ENCODE measurements around the gene APOBEC3A. TPM values are rescaled to one million over a fixed set of nuclear protein-coding genes. Genes with fewer than 3 reads are reported as not detected.

The APOBEC3A gene
- total and polyA plus RNA-seq, 2 of the 13 experiments (the other 11 are each of a cell fraction or from before 2014, with no cell fraction given) = not detected

DNA sequence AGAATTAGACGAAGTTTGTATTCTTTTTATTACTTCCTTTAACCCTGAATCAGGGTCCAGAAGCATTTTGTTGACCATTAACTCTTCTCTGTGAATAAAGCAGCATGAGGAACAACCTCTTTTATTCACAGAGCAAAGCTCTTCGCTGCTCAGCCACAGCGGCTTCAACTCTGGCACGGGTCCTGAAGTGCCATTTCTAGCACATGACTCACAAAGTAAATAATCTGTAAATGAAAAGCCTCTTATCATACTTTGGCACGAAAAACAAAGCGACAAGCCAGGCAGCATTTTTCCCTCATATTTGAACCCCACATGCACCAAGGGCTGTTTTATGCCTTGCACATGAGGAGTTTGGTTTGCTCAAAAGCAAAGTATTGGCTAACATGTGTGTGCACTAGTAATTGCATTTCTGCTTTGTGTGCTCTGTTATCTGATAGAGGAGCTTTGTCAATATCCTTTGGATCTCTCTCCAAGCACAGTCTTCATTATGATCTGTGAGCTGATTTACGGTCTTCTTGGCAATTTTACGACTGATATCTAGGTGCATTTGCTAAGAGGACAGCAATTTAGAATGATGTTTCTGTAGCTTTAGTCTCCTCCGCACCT lies 33.0 kb upstream of the APOBEC3A start (continued):
- TF ChIP-seq CSRNP1 (CRISPR knock-in tag; IDR thresholded peaks at IDR 0.05) (no peak), PPARG (CRISPR knock-in tag; conservative IDR thresholded peaks at IDR 0.05) (0 out of 2 replicates have a peak, but pooled peaks have one; percentile 40), ZNF652 (CRISPR knock-in tag; IDR thresholded peaks at IDR 0.05; ENCODE audit: borderline replicate concordance, low read depth) (no peak; the same call in 1 of the 2 replicates), TFDP2 (CRISPR knock-in tag; IDR thresholded peaks at IDR 0.05) (no peak), KDM1A (CRISPR knock-in tag; IDR thresholded peaks at IDR 0.05) (no peak), ZNF451 (CRISPR knock-in tag; IDR thresholded peaks at IDR 0.05) (no peak), KAT2B (IDR thresholded peaks at IDR 0.05; ENCODE audit: borderline replicate concordance, low read depth, low read length) (no peak), ZNF552 (CRISPR knock-in tag; IDR thresholded peaks at IDR 0.05; ENCODE audit: borderline replicate concordance) (no peak), ZBTB7B (CRISPR knock-in tag; IDR thresholded peaks at IDR 0.05) (no peak), NFYB (CRISPR knock-in tag; IDR thresholded peaks at IDR 0.05) (no peak), THAP11 (CRISPR knock-in tag; IDR thresholded peaks at IDR 0.05) (peak; percentile 47), ZNF354B (CRISPR knock-in tag; IDR thresholded peaks at IDR 0.05) (no peak), ZNF329 (CRISPR knock-in tag; IDR thresholded peaks at IDR 0.05; ENCODE audit: low read depth) (no peak), ZNF761 (CRISPR knock-in tag; conservative IDR thresholded peaks at IDR 0.05) (no peak), SYNCRIP (IDR thresholded peaks at IDR 0.05; ENCODE audit: insufficient read depth, low read depth, low read length) (no peak), CHD4 (IDR thresholded peaks at IDR 0.05; ENCODE audit: borderline replicate concordance, low read length) (no peak), ZNF674 (CRISPR knock-in tag; IDR thresholded peaks at IDR 0.05; ENCODE audit: low read depth) (no peak), ZSCAN25 (CRISPR knock-in tag; IDR thresholded peaks at IDR 0.05) (no peak), NONO (IDR thresholded peaks at IDR 0.05) (no peak), NONO (CRISPR knock-in tag; conservative IDR thresholded peaks at IDR 0.05) (no peak), HDAC1 (CRISPR knock-in tag; IDR thresholded peaks at IDR 0.05) (0 out of 2 replicates have a peak, but pooled peaks have one; percentile 43)
- TF ChIP-seq, protein P1, sequence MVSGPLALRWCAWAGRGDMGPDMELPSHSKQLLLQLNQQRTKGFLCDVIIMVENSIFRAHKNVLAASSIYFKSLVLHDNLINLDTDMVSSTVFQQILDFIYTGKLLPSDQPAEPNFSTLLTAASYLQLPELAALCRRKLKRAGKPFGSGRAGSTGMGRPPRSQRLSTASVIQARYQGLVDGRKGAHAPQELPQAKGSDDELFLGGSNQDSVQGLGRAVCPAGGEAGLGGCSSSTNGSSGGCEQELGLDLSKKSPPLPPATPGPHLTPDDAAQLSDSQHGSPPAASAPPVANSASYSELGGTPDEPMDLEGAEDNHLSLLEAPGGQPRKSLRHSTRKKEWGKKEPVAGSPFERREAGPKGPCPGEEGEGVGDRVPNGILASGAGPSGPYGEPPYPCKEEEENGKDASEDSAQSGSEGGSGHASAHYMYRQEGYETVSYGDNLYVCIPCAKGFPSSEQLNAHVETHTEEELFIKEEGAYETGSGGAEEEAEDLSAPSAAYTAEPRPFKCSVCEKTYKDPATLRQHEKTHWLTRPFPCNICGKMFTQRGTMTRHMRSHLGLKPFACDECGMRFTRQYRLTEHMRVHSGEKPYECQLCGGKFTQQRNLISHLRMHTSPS (CRISPR knock-in tag; IDR thresholded peaks at IDR 0.05; ENCODE audit: low read depth) = no peak
- TF ChIP-seq, protein P2, sequence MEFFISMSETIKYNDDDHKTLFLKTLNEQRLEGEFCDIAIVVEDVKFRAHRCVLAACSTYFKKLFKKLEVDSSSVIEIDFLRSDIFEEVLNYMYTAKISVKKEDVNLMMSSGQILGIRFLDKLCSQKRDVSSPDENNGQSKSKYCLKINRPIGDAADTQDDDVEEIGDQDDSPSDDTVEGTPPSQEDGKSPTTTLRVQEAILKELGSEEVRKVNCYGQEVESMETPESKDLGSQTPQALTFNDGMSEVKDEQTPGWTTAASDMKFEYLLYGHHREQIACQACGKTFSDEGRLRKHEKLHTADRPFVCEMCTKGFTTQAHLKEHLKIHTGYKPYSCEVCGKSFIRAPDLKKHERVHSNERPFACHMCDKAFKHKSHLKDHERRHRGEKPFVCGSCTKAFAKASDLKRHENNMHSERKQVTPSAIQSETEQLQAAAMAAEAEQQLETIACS (CRISPR knock-in tag; IDR thresholded peaks at IDR 0.05) = no peak
- TF ChIP-seq, protein P3, sequence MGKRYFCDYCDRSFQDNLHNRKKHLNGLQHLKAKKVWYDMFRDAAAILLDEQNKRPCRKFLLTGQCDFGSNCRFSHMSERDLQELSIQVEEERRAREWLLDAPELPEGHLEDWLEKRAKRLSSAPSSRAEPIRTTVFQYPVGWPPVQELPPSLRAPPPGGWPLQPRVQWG (CRISPR knock-in tag; IDR thresholded peaks at IDR 0.05; ENCODE audit: borderline replicate concordance, low read depth) = no peak
- TF ChIP-seq, protein P4, sequence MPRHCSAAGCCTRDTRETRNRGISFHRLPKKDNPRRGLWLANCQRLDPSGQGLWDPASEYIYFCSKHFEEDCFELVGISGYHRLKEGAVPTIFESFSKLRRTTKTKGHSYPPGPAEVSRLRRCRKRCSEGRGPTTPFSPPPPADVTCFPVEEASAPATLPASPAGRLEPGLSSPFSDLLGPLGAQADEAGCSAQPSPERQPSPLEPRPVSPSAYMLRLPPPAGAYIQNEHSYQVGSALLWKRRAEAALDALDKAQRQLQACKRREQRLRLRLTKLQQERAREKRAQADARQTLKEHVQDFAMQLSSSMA (CRISPR knock-in tag; IDR thresholded peaks at IDR 0.05) = no peak
